RWPE2 (cell line): ENCODE measurements around the gene TRIM54.

ENCODE experiments used
- ATAC-seq: fragments of 200-7000 bp; cut with Tn5 transposase; 3 replicates; pipeline ENCODE4 v1.9.1; 2021; ENCODE audit warnings: low read depth
- DNase-seq: peaks from one replicate; pipeline ENCODE4 v3.0.0-alpha.2; 2020; ENCODE audit warnings: low spot score
- H3K27ac ChIP-seq: fragments of 450-650 bp; 2 replicates; pipeline ENCODE4 v1.5.1; 2017; ENCODE audit warnings: mild to moderate bottlenecking; ENCODE audit not compliant: poor library complexity, severe bottlenecking
- H3K27me3 ChIP-seq: fragments of 250-450 bp; sonication (Bioruptor Pico); 2 replicates; pipeline ENCODE4 v1.5.1; 2021; ENCODE audit warnings: mild to moderate bottlenecking, moderate library complexity; ENCODE audit not compliant: insufficient read depth, poor library complexity, severe bottlenecking
- H3K36me3 ChIP-seq: fragments of 250-450 bp; sonication (Bioruptor Pico); 2 replicates; pipeline ENCODE4 v1.5.1; 2020; ENCODE audit warnings: low read depth, mild to moderate bottlenecking, moderate library complexity
- H3K4me1 ChIP-seq: fragments of 250-450 bp; sonication (Bioruptor Pico); 2 replicates; pipeline ENCODE4 v1.5.1; 2021; ENCODE audit warnings: mild to moderate bottlenecking, moderate library complexity; ENCODE audit not compliant: insufficient read depth, poor library complexity, severe bottlenecking
- H3K4me3 ChIP-seq: fragments of 250-450 bp; sonication (Bioruptor Pico); 2 replicates; pipeline ENCODE4 v1.5.1; 2021; ENCODE audit warnings: mild to moderate bottlenecking, moderate library complexity; ENCODE audit not compliant: severe bottlenecking
- H3K9me3 ChIP-seq: fragments of 250-450 bp; sonication (Bioruptor Pico); 2 replicates; pipeline ENCODE4 v1.5.1; 2021; ENCODE audit warnings: mild to moderate bottlenecking, moderate library complexity; ENCODE audit not compliant: severe bottlenecking
- CTCF ChIP-seq: fragments of 450-650 bp; IDR thresholded peaks from one replicate; pipeline ENCODE4 v1.5.1; 2017; ENCODE audit warnings: mild to moderate bottlenecking, moderate library complexity; ENCODE audit not compliant: poor library complexity, severe bottlenecking

The TRIM54 gene

DNA sequence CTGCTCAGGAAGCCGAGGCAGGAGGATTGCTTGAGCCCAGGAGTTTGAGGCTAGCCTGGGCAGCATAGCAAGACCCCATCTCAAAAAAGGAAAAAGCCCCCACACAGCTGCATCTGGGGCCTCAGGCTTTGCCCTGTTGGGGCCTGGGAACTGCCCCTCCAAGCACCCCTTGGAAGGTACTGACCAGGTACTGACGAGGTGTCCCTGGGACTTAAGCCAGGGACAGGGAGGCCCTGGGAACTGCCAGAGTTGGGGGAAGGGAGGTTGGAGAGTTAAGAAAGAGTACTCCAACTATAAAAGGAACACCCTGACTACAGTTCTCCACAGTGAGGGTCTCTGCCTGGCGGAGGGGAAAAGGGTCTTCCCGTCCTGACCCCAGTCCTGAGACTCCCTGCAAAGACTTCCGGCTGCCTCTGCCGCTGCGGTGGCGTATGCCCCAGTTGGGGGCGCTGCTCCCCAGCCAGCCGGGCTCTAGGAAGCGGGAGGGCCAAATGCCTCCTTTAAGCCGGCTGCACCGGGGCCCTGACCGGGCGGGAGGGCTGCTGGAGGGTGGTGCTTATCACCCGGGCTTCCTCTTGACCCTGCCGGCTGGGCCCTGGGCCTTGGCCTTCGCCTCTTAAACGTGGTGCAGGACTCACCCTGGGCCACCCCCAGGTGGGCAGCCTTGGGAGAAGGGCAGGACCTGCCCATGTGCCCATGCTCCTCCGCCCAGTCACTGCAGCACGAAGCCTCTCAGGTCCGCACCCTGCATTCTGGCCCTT lies 32.2 kb upstream of the TRIM54 start:
- no peaks in the 10 kb centered on the region for H3K4me1 ChIP-seq
- H3K4me3 ChIP-seq, result no peak overlapping the region
- no peaks in the 10 kb centered on the region for H3K27me3 ChIP-seq
- DNase-seq (no peak), ATAC-seq (no peak)
- no peak for TF ChIP-seq CTCF
- H3K27ac ChIP-seq, result no peak overlapping the region
- no peaks in the 10 kb centered on the region for H3K9me3 ChIP-seq
- H3K36me3 ChIP-seq, result no peaks in the 10 kb centered on the region

DNA sequence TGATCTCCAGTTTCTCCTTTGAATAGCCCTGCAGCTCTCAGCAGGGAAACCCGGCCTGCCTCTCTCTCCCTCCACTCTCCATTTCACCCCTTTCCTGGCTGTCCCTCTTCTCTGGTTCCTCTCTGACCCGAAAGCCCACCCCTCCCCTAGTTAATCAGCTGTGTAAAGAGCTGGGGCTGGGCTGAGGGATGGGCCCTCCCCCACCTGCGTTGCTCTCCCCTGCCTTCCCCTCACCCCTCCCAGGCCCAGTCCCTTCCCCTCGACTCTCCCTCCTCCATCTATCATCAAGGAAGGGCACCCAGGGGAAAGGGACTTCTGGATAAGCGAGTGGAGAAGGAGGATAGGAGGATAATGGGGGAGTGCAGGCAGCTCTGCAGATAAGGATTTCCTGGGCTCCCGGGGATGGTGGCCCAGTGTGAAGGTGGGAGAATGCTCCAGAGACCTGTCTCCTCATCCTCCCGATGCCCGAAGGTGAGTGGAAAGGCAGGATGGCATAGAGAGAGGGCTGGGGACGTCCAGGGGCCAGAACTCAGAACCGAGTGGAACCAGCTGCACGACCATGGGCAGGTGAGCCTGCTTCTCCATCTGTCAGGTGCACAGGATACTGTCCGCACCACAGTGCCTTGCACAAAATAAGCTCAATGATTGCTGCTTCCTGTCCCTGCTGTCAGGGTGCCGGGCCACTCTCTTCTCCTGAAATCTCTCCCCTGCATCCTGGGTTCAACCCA lies 31.4 kb upstream of the TRIM54 start:
- Histone ChIP-seq H3K4me3 (no peak overlapping the region), H3K27me3 (no peaks in the 10 kb centered on the region), H3K36me3 (no peaks in the 10 kb centered on the region), H3K9me3 (no peaks in the 10 kb centered on the region), H3K27ac (no peak overlapping the region), H3K4me1 (no peaks in the 10 kb centered on the region)
- TF ChIP-seq CTCF, result no peak
- no peak for ATAC-seq
- DNase-seq, result no peak

DNA sequence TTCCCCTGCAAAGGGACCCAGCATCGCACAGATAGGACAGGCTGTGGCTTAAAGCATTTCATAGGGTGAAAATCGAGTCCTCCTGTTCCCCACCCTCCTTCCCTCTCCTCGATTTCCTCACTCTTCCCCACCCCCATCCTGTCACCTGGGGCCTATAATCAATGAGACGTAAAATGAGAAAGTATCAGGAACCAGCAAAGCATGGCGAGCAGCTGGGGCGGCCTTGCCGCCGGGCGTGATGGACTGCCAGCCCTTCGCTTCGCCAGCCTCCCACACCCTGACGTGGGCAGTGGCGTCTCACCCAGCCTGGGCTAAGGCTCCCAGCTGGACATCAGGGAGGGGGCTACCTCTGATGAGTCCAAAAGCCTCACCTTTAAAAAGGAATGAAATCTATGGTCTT lies 30.5 kb upstream of the TRIM54 start:
- no peak for ATAC-seq
- no peak for TF ChIP-seq CTCF

GRCh38 chr2:27255187-27255586 lies 27.0 kb upstream of the TRIM54 start:
- Histone ChIP-seq H3K27ac (no peak overlapping the region), H3K4me3 (no peak overlapping the region), H3K36me3 (no peaks in the 10 kb centered on the region), H3K4me1 (no peaks in the 10 kb centered on the region), H3K27me3 (peaks cover 2% of the 10 kb centered on the region), H3K9me3 (no peaks in the 10 kb centered on the region)
- no peak for ATAC-seq
- TF ChIP-seq CTCF, result no peak
- no peak for DNase-seq

More for the DNA sequence above, 30.5 kb upstream of the TRIM54 start:
- Histone ChIP-seq H3K36me3 (no peaks in the 10 kb centered on the region), H3K27ac (no peak overlapping the region), H3K9me3 (no peaks in the 10 kb centered on the region), H3K4me1 (no peaks in the 10 kb centered on the region), H3K27me3 (no peaks in the 10 kb centered on the region), H3K4me3 (no peak overlapping the region)
- DNase-seq, result no peak

DNA sequence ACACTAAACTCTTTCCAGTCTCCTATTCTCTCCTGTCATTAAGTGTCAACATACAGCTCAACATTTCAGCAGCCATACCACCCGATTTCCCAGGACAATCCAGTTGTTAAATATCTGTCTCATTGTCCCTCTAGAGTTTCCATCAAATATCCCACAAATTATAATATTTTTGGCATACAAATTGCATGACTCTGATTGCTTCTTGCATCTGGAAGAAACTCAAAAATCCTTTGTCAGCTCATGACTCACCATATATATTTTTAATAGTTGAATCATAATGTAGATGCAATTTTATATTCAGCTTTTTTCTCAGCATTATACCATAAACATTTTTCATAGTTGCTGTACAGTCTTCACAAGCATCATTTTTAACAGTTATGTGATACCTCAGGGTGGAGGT lies 26.6 kb upstream of the TRIM54 start:
- no peak for ATAC-seq
- no peak for DNase-seq
- Histone ChIP-seq H3K27ac (no peak overlapping the region), H3K9me3 (no peaks in the 10 kb centered on the region), H3K36me3 (no peaks in the 10 kb centered on the region), H3K27me3 (peaks cover 7% of the 10 kb centered on the region), H3K4me1 (no peaks in the 10 kb centered on the region), H3K4me3 (no peak overlapping the region)
- TF ChIP-seq CTCF, result no peak
